Mucosa of stomach (tissue), 1 donor: Measurements from ENCODE around the gene TANGO6.

Experiments used
- H3K27me3 ChIP-seq: one replicate; pipeline ENCODE4 v1.7.0; 2013; ENCODE audit warnings: mild to moderate bottlenecking, low read length; ENCODE audit not compliant: control insufficient read depth, insufficient read depth
- H3K36me3 ChIP-seq: one replicate; pipeline ENCODE4 v1.7.0; 2013; ENCODE audit warnings: low read length; ENCODE audit not compliant: control insufficient read depth, insufficient read depth
- H3K4me1 ChIP-seq: one replicate; pipeline ENCODE4 v1.7.0; 2013; ENCODE audit warnings: mild to moderate bottlenecking, low read length; ENCODE audit not compliant: control insufficient read depth, insufficient read depth
- H3K4me3 ChIP-seq: one replicate; pipeline ENCODE4 v1.7.0; 2013; ENCODE audit warnings: low read length
- H3K9ac ChIP-seq: one replicate; pipeline ENCODE4 v1.7.0; 2013; ENCODE audit warnings: mild to moderate bottlenecking, low read length, moderate library complexity
- H3K9me3 ChIP-seq: one replicate; pipeline ENCODE4 v1.7.0; 2013; ENCODE audit warnings: mild to moderate bottlenecking, low read length, moderate library complexity; ENCODE audit not compliant: control insufficient read depth
- donor health status: Pancreatic carcinoma.

Gene TANGO6

GRCh38 chr16:69084289-69084688 is 241.0 kb downstream of the TANGO6 start:
- Histone ChIP-seq H3K9ac (no peak overlapping the region), H3K36me3 (no peaks in the 10 kb centered on the region), H3K4me3 (no peak overlapping the region), H3K9me3 (no peaks in the 10 kb centered on the region), H3K4me1 (peaks cover 11% of the 10 kb centered on the region), H3K27me3 (no peaks in the 10 kb centered on the region)

- H3K36me3 ChIP-seq: no peaks in the 10 kb centered on the region
- H3K4me1 ChIP-seq: peaks cover 19% of the 10 kb centered on the region
- H3K9me3 ChIP-seq: no peaks in the 10 kb centered on the region
- H3K4me3 ChIP-seq: no peak overlapping the region
- no peaks in the 10 kb centered on the region for H3K27me3 ChIP-seq
- H3K9ac ChIP-seq: no peak overlapping the region
These were observed 241.8 kb downstream of the TANGO6 start for GRCh38 chr16:69085032-69085695.

GRCh38 chr16:69087161-69087581 is 243.8 kb downstream of the TANGO6 start:
- peaks cover 19% of the 10 kb centered on the region for H3K4me1 ChIP-seq
- H3K4me3 ChIP-seq: no peak overlapping the region
- H3K27me3 ChIP-seq: no peaks in the 10 kb centered on the region
- no peak overlapping the region for H3K9ac ChIP-seq
- H3K9me3 ChIP-seq: no peaks in the 10 kb centered on the region
- no peaks in the 10 kb centered on the region for H3K36me3 ChIP-seq

- H3K4me3 ChIP-seq: no peak overlapping the region
- no peaks in the 10 kb centered on the region for H3K27me3 ChIP-seq
- H3K9me3 ChIP-seq: no peaks in the 10 kb centered on the region
- H3K9ac ChIP-seq: no peak overlapping the region
- H3K4me1 ChIP-seq: peaks cover 19% of the 10 kb centered on the region
- no peaks in the 10 kb centered on the region for H3K36me3 ChIP-seq
These were observed 245.4 kb downstream of the TANGO6 start for GRCh38 chr16:69088684-69089083.

- no peaks in the 10 kb centered on the region for H3K36me3 ChIP-seq
These were observed 246.0 kb downstream of the TANGO6 start for GRCh38 chr16:69089091-69089910.

GRCh38 chr16:69093974-69094373 is 250.6 kb downstream of the TANGO6 start:
- H3K9ac ChIP-seq: no peak overlapping the region
- peaks cover 3% of the 10 kb centered on the region for H3K27me3 ChIP-seq
- H3K36me3 ChIP-seq: no peaks in the 10 kb centered on the region
- no peaks in the 10 kb centered on the region for H3K9me3 ChIP-seq
- peaks cover 19% of the 10 kb centered on the region for H3K4me1 ChIP-seq
- no peak overlapping the region for H3K4me3 ChIP-seq

More at GRCh38 chr16:69089091-69089910, 246.0 kb downstream of the TANGO6 start:
- Histone ChIP-seq H3K9ac (no peak overlapping the region), H3K9me3 (no peaks in the 10 kb centered on the region), H3K27me3 (no peaks in the 10 kb centered on the region), H3K4me3 (no peak overlapping the region), H3K4me1 (peaks cover 24% of the 10 kb centered on the region)

GRCh38 chr16:69094501-69094900 is 251.2 kb downstream of the TANGO6 start:
- peaks cover 3% of the 10 kb centered on the region for H3K27me3 ChIP-seq
- no peaks in the 10 kb centered on the region for H3K9me3 ChIP-seq
- H3K36me3 ChIP-seq: no peaks in the 10 kb centered on the region
- H3K4me1 ChIP-seq: peaks cover 14% of the 10 kb centered on the region
- H3K4me3 ChIP-seq: no peak overlapping the region
- no peak overlapping the region for H3K9ac ChIP-seq

GRCh38 chr16:69095193-69095592 is 251.9 kb downstream of the TANGO6 start:
- Histone ChIP-seq H3K9ac (no peak overlapping the region), H3K36me3 (no peaks in the 10 kb centered on the region), H3K4me3 (no peak overlapping the region), H3K4me1 (peaks cover 9% of the 10 kb centered on the region), H3K27me3 (peaks cover 7% of the 10 kb centered on the region), H3K9me3 (no peaks in the 10 kb centered on the region)

GRCh38 chr16:69100071-69100691 is 256.9 kb downstream of the TANGO6 start:
- Histone ChIP-seq H3K4me3 (no peak overlapping the region), H3K4me1 (no peaks in the 10 kb centered on the region), H3K36me3 (no peaks in the 10 kb centered on the region), H3K9ac (no peak overlapping the region), H3K9me3 (no peaks in the 10 kb centered on the region), H3K27me3 (peaks cover 14% of the 10 kb centered on the region)

- peak within 1 kb of the TSS; percentile 41 for H3K9ac ChIP-seq
These were observed 262.4 kb downstream of the TANGO6 start, which contains the start of gene HAS3 for GRCh38 chr16:69105501-69106361. HAS3 (plus strand) TSS chr16:69105653; CDS start chr16:69109396, 3,743 bp downstream.

GRCh38 chr16:69106491-69107315 is 263.4 kb downstream of the TANGO6 start:
- H3K27me3 ChIP-seq: peaks cover 25% of the 10 kb centered on the region
- no peaks in the 10 kb centered on the region for H3K36me3 ChIP-seq
- peaks cover 24% of the 10 kb centered on the region for H3K4me1 ChIP-seq
- no peaks in the 10 kb centered on the region for H3K9me3 ChIP-seq
- peak overlapping the region; percentile 28 for H3K4me3 ChIP-seq
- peak overlapping the region; percentile 39 for H3K9ac ChIP-seq

More at GRCh38 chr16:69105501-69106361, 262.4 kb downstream of the TANGO6 start, which contains the start of gene HAS3:
- Histone ChIP-seq H3K36me3 (no peaks in the 10 kb centered on the region), H3K9me3 (no peaks in the 10 kb centered on the region), H3K4me3 (peak within 1 kb of the TSS; percentile 36), H3K27me3 (peaks cover 28% of the 10 kb centered on the region), H3K4me1 (peaks cover 24% of the 10 kb centered on the region)
